Type B pancreatic cell (in vitro differentiated cells): Measurements from ENCODE around the gene GPD1L. TPM values are rescaled to one million over a fixed set of nuclear protein-coding genes. Genes with fewer than 3 reads are reported as not detected.

Experiments
- DNase-seq: peaks from one replicate; pipeline ENCODE4 v3.0.0; 2021; ENCODE audit warnings: mixed read lengths; ENCODE audit not compliant: unreplicated experiment; ENCODE audit errors: extremely low spot score
- H3K27ac Mint-ChIP-seq: 2 replicates; pipeline ENCODE4 v1.8.0; 2021; ENCODE audit warnings: mild to moderate bottlenecking, mixed read lengths
- H3K27me3 Mint-ChIP-seq: 2 replicates; pipeline ENCODE4 v1.8.0; 2021; ENCODE audit warnings: mixed read lengths
- H3K36me3 Mint-ChIP-seq: 2 replicates; pipeline ENCODE4 v1.8.0; 2021; ENCODE audit warnings: mixed read lengths
- H3K4me1 Mint-ChIP-seq: one replicate; pipeline ENCODE4 v1.8.0; 2021; ENCODE audit warnings: mixed read lengths; ENCODE audit not compliant: unreplicated experiment
- H3K4me3 Mint-ChIP-seq: 2 replicates; pipeline ENCODE4 v1.8.0; 2021; ENCODE audit warnings: mild to moderate bottlenecking, mixed read lengths
- H3K9me3 Mint-ChIP-seq: 2 replicates; pipeline ENCODE4 v1.8.0; 2021; ENCODE audit warnings: mixed read lengths
- total RNA-seq: library from RNA; stranded (reverse); gene quantifications from 2 replicates; pipeline ENCODE4 v1.2.1, GENCODE V29; 2021; ENCODE audit warnings: low replicate concordance
- TF ChIP-seq, protein P1 (sequence below): fragments of 200-600 bp; sonication (generic); conservative IDR thresholded peaks from 2 replicates; pipeline ENCODE4 v1.5.0; 2021; ENCODE audit warnings: antibody characterized with exemption, mild to moderate bottlenecking

GPD1L gene
- total RNA-seq, 1 donor from 2014 or later = 17.5 TPM

DNA sequence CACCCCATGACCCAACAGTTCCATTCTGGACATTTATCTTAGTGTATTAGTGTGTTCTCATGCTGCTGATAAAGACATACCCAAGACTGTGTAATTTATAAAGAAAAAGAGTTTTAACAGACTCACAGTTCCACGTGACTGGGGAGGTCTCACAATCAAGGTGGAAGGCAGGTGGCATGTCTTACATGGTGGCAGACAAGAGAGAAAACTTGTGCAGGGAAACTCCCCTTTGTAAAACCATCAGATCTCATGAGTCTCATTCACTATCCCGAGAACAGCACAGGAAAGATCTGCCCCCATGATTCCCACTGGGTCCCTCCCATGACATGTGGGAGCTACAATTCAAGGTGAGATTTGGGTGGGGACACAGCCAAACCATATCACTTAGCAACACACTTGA lies 21.6 kb upstream of the GPD1L start:
- Mint-ChIP-seq H3K4me3 (no peak overlapping the region), H3K9me3 (peaks cover 18% of the 10 kb centered on the region), H3K27me3 (no peaks in the 10 kb centered on the region), H3K27ac (no peak overlapping the region), H3K4me1 (peaks cover 21% of the 10 kb centered on the region), H3K36me3 (no peaks in the 10 kb centered on the region)
- TF ChIP-seq, protein P1, sequence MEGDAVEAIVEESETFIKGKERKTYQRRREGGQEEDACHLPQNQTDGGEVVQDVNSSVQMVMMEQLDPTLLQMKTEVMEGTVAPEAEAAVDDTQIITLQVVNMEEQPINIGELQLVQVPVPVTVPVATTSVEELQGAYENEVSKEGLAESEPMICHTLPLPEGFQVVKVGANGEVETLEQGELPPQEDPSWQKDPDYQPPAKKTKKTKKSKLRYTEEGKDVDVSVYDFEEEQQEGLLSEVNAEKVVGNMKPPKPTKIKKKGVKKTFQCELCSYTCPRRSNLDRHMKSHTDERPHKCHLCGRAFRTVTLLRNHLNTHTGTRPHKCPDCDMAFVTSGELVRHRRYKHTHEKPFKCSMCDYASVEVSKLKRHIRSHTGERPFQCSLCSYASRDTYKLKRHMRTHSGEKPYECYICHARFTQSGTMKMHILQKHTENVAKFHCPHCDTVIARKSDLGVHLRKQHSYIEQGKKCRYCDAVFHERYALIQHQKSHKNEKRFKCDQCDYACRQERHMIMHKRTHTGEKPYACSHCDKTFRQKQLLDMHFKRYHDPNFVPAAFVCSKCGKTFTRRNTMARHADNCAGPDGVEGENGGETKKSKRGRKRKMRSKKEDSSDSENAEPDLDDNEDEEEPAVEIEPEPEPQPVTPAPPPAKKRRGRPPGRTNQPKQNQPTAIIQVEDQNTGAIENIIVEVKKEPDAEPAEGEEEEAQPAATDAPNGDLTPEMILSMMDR = no peak
- no peak for DNase-seq

GRCh38 chr3:32086464-32086863 lies 20.0 kb upstream of the GPD1L start:
- H3K27ac Mint-ChIP-seq = no peak overlapping the region
- TF ChIP-seq, protein P1 = no peak
- H3K4me1 Mint-ChIP-seq = peaks cover 16% of the 10 kb centered on the region
- peaks cover 18% of the 10 kb centered on the region for H3K9me3 Mint-ChIP-seq
- H3K4me3 Mint-ChIP-seq = no peak overlapping the region
- H3K36me3 Mint-ChIP-seq = no peaks in the 10 kb centered on the region
- H3K27me3 Mint-ChIP-seq = no peaks in the 10 kb centered on the region
- no peak for DNase-seq

DNA sequence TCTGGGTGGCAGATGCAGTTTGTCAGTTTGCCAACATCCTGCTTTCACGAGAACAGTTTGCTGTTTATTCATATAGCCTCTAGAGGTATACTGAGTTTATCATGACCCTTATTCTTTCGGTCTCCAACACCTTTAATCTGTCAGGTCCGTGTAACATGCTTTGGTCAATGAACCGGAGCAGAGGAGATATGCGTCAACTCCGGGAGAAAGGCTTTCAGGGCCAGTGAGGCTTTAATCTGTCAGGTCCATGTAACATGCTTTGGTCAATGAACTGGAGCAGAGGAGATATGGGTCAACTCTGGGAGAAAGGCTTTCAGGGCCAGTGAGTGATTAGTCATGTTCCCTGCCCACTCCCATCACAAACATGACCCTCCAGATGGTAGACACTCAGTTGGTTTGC lies 16.9 kb upstream of the GPD1L start:
- H3K4me1 Mint-ChIP-seq = no peaks in the 10 kb centered on the region
- H3K9me3 Mint-ChIP-seq = peaks cover 15% of the 10 kb centered on the region
- no peaks in the 10 kb centered on the region for H3K27me3 Mint-ChIP-seq
- TF ChIP-seq, protein P1 = no peak
- no peak overlapping the region for H3K4me3 Mint-ChIP-seq
- no peak overlapping the region for H3K27ac Mint-ChIP-seq
- DNase-seq = no peak
- no peaks in the 10 kb centered on the region for H3K36me3 Mint-ChIP-seq

DNA sequence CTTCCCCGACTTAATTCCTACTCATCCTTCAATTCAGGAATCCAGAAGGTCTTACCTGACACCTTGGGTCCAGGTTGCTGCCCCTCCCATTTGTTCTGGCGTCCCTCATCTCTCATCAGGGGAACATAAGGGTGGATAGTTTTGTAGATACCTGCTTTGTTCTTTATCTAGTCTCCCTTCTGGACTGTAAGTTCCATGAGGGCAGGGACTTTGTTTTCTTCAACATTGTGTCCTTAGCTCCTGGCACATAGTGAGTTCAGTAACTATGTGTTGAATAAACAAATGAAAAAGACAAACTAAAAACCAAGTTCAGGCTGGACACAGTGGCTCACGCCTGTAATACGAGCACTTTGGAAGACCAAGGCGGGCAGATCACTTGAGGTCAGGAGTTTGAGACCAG lies 13.2 kb upstream of the GPD1L start:
- Mint-ChIP-seq H3K36me3 (no peaks in the 10 kb centered on the region), H3K4me1 (no peaks in the 10 kb centered on the region), H3K9me3 (peaks cover 21% of the 10 kb centered on the region), H3K4me3 (no peak overlapping the region), H3K27me3 (no peaks in the 10 kb centered on the region), H3K27ac (no peak overlapping the region)
- DNase-seq = no peak
- TF ChIP-seq, protein P1 = no peak

GRCh38 chr3:32095431-32095830 lies 11.0 kb upstream of the GPD1L start:
- Mint-ChIP-seq H3K4me1 (no peaks in the 10 kb centered on the region), H3K36me3 (no peaks in the 10 kb centered on the region), H3K9me3 (peaks cover 6% of the 10 kb centered on the region), H3K27ac (no peak overlapping the region), H3K4me3 (no peak overlapping the region), H3K27me3 (no peaks in the 10 kb centered on the region)
- no peak for DNase-seq
- TF ChIP-seq, protein P1 = no peak

- Mint-ChIP-seq H3K27ac (no peak overlapping the region), H3K9me3 (peaks cover 20% of the 10 kb centered on the region), H3K36me3 (peaks cover 6% of the 10 kb centered on the region), H3K4me1 (no peaks in the 10 kb centered on the region), H3K4me3 (no peak overlapping the region), H3K27me3 (no peaks in the 10 kb centered on the region)
- TF ChIP-seq, protein P1 = no peak
- no peak for DNase-seq
Observed at GRCh38 chr3:32097768-32098167, 8.7 kb upstream of the GPD1L start.
